GM21737 (cell line): ENCODE data around the gene PCDH8.

Experiments used
- ATAC-seq: cut with Tn5 transposase; IDR thresholded peaks from one replicate; pipeline ENCODE4 v1.9.1; 2021; ENCODE audit warnings: mild to moderate bottlenecking, moderate library complexity; ENCODE audit not compliant: unreplicated experiment

Gene PCDH8

GRCh38 chr13:52851137-52851962, 2.9 kb upstream of the PCDH8 start:
- peak; percentile 71 for ATAC-seq

GRCh38 chr13:52850396-52851136, 2.1 kb upstream of the PCDH8 start:
- no peak for ATAC-seq

GRCh38 chr13:52850072-52850395, 1.6 kb upstream of the PCDH8 start:
- ATAC-seq: no peak

- no peak for ATAC-seq
These were observed 1.0 kb upstream of the PCDH8 start for GRCh38 chr13:52849291-52850071.

GRCh38 chr13:52847682-52848432, 583 bp downstream of the PCDH8 start:
- no peak for ATAC-seq

GRCh38 chr13:52847322-52847681, 1.1 kb downstream of the PCDH8 start:
- no peak for ATAC-seq

GRCh38 chr13:52846567-52847321, 1.7 kb downstream of the PCDH8 start:
- no peak for ATAC-seq

GRCh38 chr13:52845766-52846566, 2.5 kb downstream of the PCDH8 start:
- ATAC-seq: no peak

- ATAC-seq: no peak
These were observed 3.1 kb downstream of the PCDH8 start for GRCh38 chr13:52845334-52845761.

- no peak for ATAC-seq
These were observed 3.6 kb downstream of the PCDH8 start for GRCh38 chr13:52844836-52845235.

GRCh38 chr13:52842441-52842840, 6.0 kb downstream of the PCDH8 start:
- no peak for ATAC-seq

GRCh38 chr13:52840066-52840465, 8.4 kb downstream of the PCDH8 start:
- no peak for ATAC-seq

GRCh38 chr13:52838433-52839107, 9.9 kb downstream of the PCDH8 start:
- ATAC-seq: no peak

- ATAC-seq: no peak
These were observed 10.6 kb downstream of the PCDH8 start for GRCh38 chr13:52837850-52838249.

GRCh38 chr13:52835071-52835839, 13.2 kb downstream of the PCDH8 start:
- no peak for ATAC-seq

GRCh38 chr13:52833296-52833875, 15.1 kb downstream of the PCDH8 start:
- no peak for ATAC-seq

- no peak for ATAC-seq
These were observed 16.1 kb downstream of the PCDH8 start for GRCh38 chr13:52832313-52832712.

GRCh38 chr13:52830946-52831345, 17.5 kb downstream of the PCDH8 start:
- ATAC-seq: no peak
